Fibroblast of pulmonary artery (primary cell): ENCODE data around the gene NDUFA8.

ENCODE experiments used
- DNase-seq: peaks from one replicate; pipeline ENCODE4 v3.0.0-alpha.2; 2010; ENCODE audit warnings: low read depth
- H3K4me3 ChIP-seq: replicated peaks from 2 replicates; pipeline ENCODE4 v1.5.1; 2011; ENCODE audit warnings: low read depth, mild to moderate bottlenecking, control low read depth, low read length, moderate library complexity
- TF ChIP-seq, protein P1 (sequence below): IDR thresholded peaks from 2 replicates; pipeline ENCODE4 v1.5.1; 2011; ENCODE audit warnings: mild to moderate bottlenecking, control low read depth, low read length, inconsistent platforms; ENCODE audit errors: missing control alignments

NDUFA8 gene

DNA sequence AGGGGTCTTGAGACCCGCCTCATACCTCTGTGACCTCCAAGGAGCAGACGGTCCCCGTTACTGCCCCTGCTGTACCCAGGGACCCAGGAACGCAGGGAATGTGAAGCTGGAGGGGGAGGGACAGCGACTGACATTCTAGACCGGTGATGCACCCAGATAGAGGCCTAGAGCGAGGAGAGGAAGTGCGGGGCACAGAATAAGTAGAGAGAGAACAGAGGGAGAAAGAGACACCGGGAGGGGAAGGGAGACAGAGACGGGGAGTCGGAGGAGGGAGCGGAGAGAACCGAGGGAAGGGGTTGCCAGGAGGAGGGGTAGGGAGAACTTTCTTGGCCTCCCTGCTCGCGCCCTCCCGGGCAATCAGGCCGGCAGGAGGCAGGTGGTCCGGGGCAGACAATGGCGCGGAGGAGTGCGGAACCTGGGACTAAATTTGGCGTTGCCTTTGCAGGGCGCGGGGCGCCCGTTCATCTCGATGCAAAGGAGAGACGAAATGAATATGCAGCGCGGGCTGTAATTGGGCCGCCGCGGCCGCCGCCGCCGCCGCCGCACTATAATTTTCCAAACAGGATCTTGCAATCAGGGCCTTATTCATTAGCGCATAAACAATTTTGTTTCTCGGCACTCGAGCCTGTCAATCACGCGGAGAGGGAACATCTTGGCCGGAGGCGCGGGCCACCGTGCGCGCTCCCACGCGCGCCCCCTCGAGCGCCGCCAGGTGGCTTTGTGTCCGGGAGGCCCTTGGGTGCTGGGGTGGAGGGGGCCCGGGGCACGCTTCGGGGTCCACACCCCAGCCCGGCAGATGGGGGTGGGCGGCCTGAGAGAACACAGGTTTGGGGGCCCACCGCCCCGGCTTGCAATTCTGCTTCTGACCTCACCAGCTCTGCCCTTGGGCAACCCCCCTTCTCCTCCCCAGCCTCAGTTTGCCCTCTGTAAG is 33.0 kb downstream of the NDUFA8 start:
- peak overlapping the region; percentile 42 for H3K4me3 ChIP-seq
- TF ChIP-seq, protein P1, sequence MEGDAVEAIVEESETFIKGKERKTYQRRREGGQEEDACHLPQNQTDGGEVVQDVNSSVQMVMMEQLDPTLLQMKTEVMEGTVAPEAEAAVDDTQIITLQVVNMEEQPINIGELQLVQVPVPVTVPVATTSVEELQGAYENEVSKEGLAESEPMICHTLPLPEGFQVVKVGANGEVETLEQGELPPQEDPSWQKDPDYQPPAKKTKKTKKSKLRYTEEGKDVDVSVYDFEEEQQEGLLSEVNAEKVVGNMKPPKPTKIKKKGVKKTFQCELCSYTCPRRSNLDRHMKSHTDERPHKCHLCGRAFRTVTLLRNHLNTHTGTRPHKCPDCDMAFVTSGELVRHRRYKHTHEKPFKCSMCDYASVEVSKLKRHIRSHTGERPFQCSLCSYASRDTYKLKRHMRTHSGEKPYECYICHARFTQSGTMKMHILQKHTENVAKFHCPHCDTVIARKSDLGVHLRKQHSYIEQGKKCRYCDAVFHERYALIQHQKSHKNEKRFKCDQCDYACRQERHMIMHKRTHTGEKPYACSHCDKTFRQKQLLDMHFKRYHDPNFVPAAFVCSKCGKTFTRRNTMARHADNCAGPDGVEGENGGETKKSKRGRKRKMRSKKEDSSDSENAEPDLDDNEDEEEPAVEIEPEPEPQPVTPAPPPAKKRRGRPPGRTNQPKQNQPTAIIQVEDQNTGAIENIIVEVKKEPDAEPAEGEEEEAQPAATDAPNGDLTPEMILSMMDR = no peak
- DNase-seq = peak; percentile 37

DNA sequence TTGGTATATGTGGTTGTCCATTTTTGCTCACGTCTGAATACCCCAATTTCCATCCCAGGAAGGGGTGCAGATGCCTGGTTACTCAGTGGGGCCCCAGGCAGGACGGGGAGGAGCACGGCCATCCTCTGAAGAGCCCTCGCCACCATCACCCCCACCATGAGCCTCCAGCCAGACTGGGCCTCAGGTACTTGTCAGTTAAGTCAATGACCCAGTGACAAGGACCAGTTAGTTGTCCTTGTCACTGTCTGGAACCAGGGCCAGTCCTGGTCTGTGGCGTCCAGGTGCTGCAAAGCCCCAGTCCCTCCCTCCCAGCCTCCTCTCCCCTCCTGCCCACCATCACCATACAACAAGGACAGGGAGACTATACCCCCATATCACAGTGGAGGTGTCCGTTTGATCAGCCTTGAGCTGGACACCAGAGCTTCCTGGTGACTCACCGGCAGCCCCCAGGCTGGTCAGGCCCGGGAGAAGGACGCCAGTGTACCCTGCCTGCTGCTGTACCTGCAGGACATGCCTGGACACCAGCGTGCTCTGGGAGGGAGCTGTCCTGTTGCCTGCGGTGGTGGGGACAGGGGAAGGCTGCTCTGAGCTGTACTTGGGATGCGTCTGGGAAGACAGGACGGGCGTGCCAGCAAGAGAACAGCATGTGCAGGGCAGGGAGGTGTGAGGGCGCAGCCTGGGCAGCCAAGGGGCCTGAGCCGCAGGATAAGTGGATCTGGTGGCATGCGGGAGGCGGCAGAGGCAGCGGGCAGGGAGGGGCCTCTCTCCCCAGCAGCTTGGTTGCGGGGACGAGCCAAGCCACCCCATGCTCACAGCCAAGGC is 33.9 kb downstream of the NDUFA8 start:
- peak; percentile 12 for DNase-seq
- TF ChIP-seq, protein P1 = no peak
- no peak overlapping the region for H3K4me3 ChIP-seq

DNA sequence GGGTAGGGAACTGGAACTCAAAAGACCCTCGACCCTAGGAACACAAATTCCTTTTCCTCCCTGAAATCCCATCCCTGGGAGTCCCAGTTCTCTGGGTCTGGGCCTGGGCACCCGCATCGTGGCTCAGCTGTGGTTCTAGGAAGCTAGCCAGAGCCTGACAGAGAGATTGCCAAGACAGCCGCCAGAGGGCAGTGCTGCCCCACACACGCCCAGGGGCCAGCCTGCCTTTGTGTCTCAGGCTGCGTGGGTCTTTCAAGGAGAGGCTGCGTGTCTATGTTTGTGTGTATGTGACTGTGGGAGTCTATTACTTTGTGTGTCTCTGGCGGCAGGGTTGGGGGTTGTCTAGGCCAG is 34.4 kb downstream of the NDUFA8 start:
- peak; percentile 83 for DNase-seq
- TF ChIP-seq, protein P1 = peak; percentile 91

DNA sequence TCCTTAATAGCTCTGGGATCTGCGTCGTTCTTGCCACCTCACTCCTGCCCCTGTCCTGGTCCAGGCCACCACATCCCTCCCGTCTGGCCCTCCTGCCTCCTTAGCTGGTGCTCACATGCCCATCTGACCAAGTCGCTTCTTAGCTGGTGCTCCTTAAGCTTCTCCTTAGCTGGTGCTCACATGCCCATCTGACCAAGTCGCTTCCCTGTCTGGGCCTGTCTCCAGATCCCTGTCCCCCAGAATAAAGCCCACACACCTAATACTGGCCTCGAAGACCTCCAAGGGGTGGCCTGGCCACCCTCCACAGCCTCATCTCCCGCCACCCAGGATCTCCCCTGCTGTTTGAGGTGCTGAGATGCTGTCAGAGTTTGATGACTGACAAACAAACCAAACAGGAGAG is 35.1 kb downstream of the NDUFA8 start:
- no peak overlapping the region for H3K4me3 ChIP-seq
- TF ChIP-seq, protein P1 = no peak
- no peak for DNase-seq

More for the DNA sequence above, 34.4 kb downstream of the NDUFA8 start:
- H3K4me3 ChIP-seq = no peak overlapping the region

DNA sequence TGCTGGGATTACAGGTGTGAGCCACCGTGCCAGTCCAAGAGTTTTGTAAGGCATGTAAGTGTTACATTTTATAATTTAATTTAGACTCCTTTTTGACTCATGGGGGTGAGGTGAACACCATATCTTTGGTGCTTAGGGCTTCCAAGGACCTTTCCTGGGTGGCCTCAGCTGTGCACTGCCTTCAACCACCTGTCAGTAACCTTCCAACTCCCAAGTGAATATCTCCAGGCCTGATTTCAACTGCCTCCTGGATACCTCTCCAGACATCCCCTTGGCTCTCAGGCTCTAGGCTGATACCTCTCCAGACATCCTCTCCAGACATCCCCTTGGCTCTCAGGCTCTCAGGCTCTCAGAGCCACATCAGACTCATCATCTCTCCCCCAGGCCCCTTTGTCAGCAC is 35.5 kb downstream of the NDUFA8 start:
- no peak for DNase-seq
- TF ChIP-seq, protein P1 = no peak
- H3K4me3 ChIP-seq = no peak overlapping the region

DNA sequence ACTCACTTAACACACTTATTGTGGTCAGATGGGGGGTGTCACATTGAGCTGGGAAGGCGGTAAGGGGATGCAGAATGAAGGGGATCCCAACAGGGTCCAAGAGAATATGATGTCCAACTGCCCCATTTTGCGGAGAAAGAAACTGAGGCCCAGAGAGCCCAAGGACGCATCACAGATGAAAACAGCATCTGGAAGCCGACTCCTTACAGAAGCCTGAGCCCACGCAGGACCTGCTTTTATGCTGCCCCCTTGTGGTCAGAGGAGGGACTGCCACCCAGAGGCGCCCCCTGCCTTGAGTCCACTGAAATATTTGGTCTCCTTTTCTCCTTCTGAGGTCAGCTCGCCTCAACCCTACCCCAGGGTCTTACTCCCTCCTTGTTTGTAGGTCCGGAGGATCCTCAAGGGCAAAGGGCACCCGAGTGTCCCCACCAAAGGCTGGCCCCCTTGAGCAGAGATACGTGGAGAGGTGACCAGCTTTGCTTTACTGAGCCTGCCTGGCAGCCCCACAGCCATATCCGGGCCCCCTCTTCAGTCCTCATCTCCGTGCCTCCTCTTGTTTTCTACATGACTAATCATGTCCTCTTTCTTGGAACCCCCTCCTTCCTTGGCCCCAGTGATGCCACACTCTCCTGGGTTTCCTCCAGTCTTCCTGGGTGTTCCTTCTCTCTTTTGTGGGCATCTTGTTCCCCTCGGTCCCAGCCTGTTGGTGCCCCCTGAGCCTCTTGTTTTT is 36.5 kb downstream of the NDUFA8 start:
- H3K4me3 ChIP-seq = no peak overlapping the region
- DNase-seq = peak; percentile 80
- TF ChIP-seq, protein P1 = no peak
